ENCODE results near the gene PRICKLE2. TPM values are rescaled to one million over a fixed set of nuclear protein-coding genes. Genes with fewer than 3 reads are reported as not detected.

PRICKLE2 gene
- total and polyA plus RNA-seq, 2 donors (not counting 1 experiment from before 2014, with no cell fraction given) = 14.1 to 29.4 TPM

- no peak overlapping the region for H3K4me3 ChIP-seq (replicated peaks in 1 of 4; ENCODE audit: control extremely low read depth in 1 of 4, insufficient read depth in 1 of 4, low read depth in 3 of 4, low read length in 4 of 4)
- no peak overlapping the region for H3K27ac ChIP-seq (ENCODE audit: insufficient read depth, low read length)
- TF ChIP-seq EZH2 (IDR thresholded peaks at IDR 0.05; ENCODE audit: low read length, missing control alignments) (no peak), CTCF (conservative IDR thresholded peaks at IDR 0.05 in 1 of 2, IDR thresholded peaks at IDR 0.05 in 1 of 2; ENCODE audit: low read depth in 1 of 2, low read length in 2 of 2) (no peak)
- DNase-seq (ENCODE audit: low read depth in 2 of 2) = no peak
- H3K36me3 ChIP-seq (ENCODE audit: control insufficient read depth, insufficient read depth, low read length) = no peaks in the 10 kb centered on the region
- no peaks in the 10 kb centered on the region for H4K20me1 ChIP-seq (ENCODE audit: control insufficient read depth, extremely low read depth, insufficient read depth, low read length)
- no peak overlapping the region for H3K9ac ChIP-seq (ENCODE audit: insufficient read depth, low read length)
- no peaks in the 10 kb centered on the region for H3K27me3 ChIP-seq (ENCODE audit: control insufficient read depth, insufficient read depth, low read length)
- H3K79me2 ChIP-seq (ENCODE audit: control insufficient read depth, insufficient read depth, low read length) = no peaks in the 10 kb centered on the region
- no peaks in the 10 kb centered on the region for H3K9me3 ChIP-seq (ENCODE audit: control insufficient read depth, insufficient read depth, low read depth, low read length)
- H2AFZ ChIP-seq (ENCODE audit: low read length) = no peak overlapping the region
- H3K4me1 ChIP-seq (ENCODE audit: control insufficient read depth, extremely low read depth, insufficient read depth, low read length) = no peaks in the 10 kb centered on the region
- H3K4me2 ChIP-seq (ENCODE audit: extremely low read depth, insufficient read depth, low read length) = no peak overlapping the region
These were observed 102.8 kb downstream of the PRICKLE2 start for GRCh38 chr3:64122476-64122875.

- no peak for TF ChIP-seq CTCF (conservative IDR thresholded peaks at IDR 0.05 in 1 of 2, IDR thresholded peaks at IDR 0.05 in 1 of 2; ENCODE audit: low read depth in 1 of 2, low read length in 2 of 2)
- TF ChIP-seq EZH2 (IDR thresholded peaks at IDR 0.05; ENCODE audit: low read length, missing control alignments) = no peak
- H3K9me3 ChIP-seq (ENCODE audit: control insufficient read depth, insufficient read depth, low read depth, low read length) = no peaks in the 10 kb centered on the region
- no peak overlapping the region for H3K27ac ChIP-seq (ENCODE audit: insufficient read depth, low read length)
- no peak overlapping the region for H2AFZ ChIP-seq (ENCODE audit: low read length)
- H3K36me3 ChIP-seq (ENCODE audit: control insufficient read depth, insufficient read depth, low read length) = no peaks in the 10 kb centered on the region
- no peak overlapping the region for H3K9ac ChIP-seq (ENCODE audit: insufficient read depth, low read length)
- no peak overlapping the region for H3K4me3 ChIP-seq (replicated peaks in 1 of 4; ENCODE audit: control extremely low read depth in 1 of 4, insufficient read depth in 1 of 4, low read depth in 3 of 4, low read length in 4 of 4)
- H3K79me2 ChIP-seq (ENCODE audit: control insufficient read depth, insufficient read depth, low read length) = no peaks in the 10 kb centered on the region
- H4K20me1 ChIP-seq (ENCODE audit: control insufficient read depth, extremely low read depth, insufficient read depth, low read length) = no peaks in the 10 kb centered on the region
- H3K4me1 ChIP-seq (ENCODE audit: control insufficient read depth, extremely low read depth, insufficient read depth, low read length) = no peaks in the 10 kb centered on the region
- no peaks in the 10 kb centered on the region for H3K27me3 ChIP-seq (ENCODE audit: control insufficient read depth, insufficient read depth, low read length)
- DNase-seq (ENCODE audit: low read depth in 2 of 2) = no peak
- H3K4me2 ChIP-seq (ENCODE audit: extremely low read depth, insufficient read depth, low read length) = no peak overlapping the region
These were observed 103.4 kb downstream of the PRICKLE2 start for GRCh38 chr3:64121750-64122311.

- H3K36me3 ChIP-seq (ENCODE audit: control insufficient read depth, insufficient read depth, low read length) = no peaks in the 10 kb centered on the region
- no peaks in the 10 kb centered on the region for H3K9me3 ChIP-seq (ENCODE audit: control insufficient read depth, insufficient read depth, low read depth, low read length)
- H3K9ac ChIP-seq (ENCODE audit: insufficient read depth, low read length) = no peak overlapping the region
- H3K79me2 ChIP-seq (ENCODE audit: control insufficient read depth, insufficient read depth, low read length) = no peaks in the 10 kb centered on the region
- H3K4me3 ChIP-seq (replicated peaks in 1 of 4; ENCODE audit: control extremely low read depth in 1 of 4, insufficient read depth in 1 of 4, low read depth in 3 of 4, low read length in 4 of 4) = no peak overlapping the region
- H2AFZ ChIP-seq (ENCODE audit: low read length) = no peak overlapping the region
- no peaks in the 10 kb centered on the region for H3K27me3 ChIP-seq (ENCODE audit: control insufficient read depth, insufficient read depth, low read length)
- no peak overlapping the region for H3K27ac ChIP-seq (ENCODE audit: insufficient read depth, low read length)
- no peak for TF ChIP-seq EZH2 (IDR thresholded peaks at IDR 0.05; ENCODE audit: low read length, missing control alignments)
- no peak for TF ChIP-seq CTCF (conservative IDR thresholded peaks at IDR 0.05 in 1 of 2, IDR thresholded peaks at IDR 0.05 in 1 of 2; ENCODE audit: low read depth in 1 of 2, low read length in 2 of 2)
- no peaks in the 10 kb centered on the region for H4K20me1 ChIP-seq (ENCODE audit: control insufficient read depth, extremely low read depth, insufficient read depth, low read length)
- H3K4me1 ChIP-seq (ENCODE audit: control insufficient read depth, extremely low read depth, insufficient read depth, low read length) = no peaks in the 10 kb centered on the region
- H3K4me2 ChIP-seq (ENCODE audit: extremely low read depth, insufficient read depth, low read length) = no peak overlapping the region
- DNase-seq (ENCODE audit: low read depth in 2 of 2) = no peak
These were observed 104.4 kb downstream of the PRICKLE2 start for GRCh38 chr3:64120876-64121275.
